DMS79 (cell line): Measurements from ENCODE around the gene UQCC2.

Source experiments
- DNase-seq: peaks from one replicate; lab custom pipeline; 2025; lab: John Stamatoyannopoulos, UW

The UQCC2 gene

DNA sequence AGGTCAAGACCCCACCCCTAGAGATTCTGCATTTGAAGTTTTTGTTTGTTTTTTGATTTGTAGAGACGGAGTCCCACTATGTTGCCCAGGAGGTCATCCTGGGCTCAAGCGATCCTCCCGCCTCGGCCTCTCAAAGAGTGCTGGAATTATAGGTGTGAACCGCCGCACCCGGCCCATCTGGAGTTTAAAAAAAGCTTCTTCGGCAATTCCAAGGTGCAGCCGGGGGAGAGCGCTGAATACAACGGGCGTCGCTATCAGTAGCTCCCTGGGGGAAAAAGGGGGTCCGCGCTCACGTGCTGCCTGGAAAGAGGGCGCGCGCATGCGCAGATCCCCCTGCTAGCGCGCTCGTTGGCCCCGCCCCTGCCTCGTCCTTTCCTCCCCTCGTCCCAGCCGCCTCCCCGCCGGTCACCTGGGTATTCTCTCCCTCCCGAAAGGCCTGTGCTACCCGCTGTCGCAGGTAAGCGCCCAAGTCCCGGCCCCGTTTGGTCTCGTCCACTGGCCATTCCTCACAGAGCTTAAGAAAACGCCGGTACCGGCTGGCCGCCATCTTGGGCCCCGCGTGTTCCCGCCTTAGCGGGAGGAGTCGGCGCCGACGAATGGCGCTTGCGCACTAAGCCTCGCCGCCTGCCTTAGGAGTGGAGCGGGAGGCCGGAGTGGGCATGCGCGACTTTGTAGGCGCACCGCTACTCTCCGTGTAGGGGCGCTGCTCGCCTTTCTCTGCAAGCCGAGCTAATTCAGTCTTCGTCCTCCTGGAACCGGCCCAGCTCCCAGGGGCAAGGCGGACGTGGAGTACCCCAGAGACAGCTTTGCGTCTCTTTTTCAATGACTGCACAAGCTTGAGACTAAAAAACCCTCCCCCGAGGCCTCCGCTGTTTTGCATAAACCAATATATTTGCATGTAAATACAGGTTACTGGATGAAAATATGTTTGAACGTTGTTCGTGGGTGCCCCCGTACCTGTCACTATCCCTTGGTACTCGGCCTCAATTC, at the start of gene UQCC2:
TSS of gene UQCC2 (minus strand) at position 561 of the 990 bp plus-strand sequence. CDS start at position 547, 14 bp downstream.
- DNase-seq, result peak; percentile 96

GRCh38 chr6:33759887-33760629, 48.6 kb upstream of the UQCC2 start:
- DNase-seq, result peak; percentile 39

DNA sequence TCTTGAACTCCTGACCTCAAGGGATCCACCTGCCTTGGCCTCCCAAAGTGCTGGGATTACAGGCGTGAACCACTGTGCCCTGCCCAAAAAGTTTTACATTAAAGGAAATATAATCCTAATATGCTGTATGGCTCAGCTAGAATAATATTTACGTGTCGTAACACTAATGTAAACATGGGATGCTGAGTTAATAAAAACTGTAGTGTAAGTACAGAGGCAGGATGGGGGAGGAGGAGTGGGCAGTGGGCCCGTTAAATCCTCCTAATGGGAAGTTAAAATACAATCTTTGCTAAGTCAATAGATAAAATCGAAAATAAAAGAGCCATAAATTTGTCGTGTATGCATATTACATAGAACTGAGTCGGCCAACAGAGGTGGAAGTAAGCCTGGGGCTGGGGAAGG, 47.3 kb upstream of the UQCC2 start:
- no peak for DNase-seq

GRCh38 chr6:33757906-33758305, 46.4 kb upstream of the UQCC2 start:
- no peak for DNase-seq

- no peak for DNase-seq
Measured at GRCh38 chr6:33757113-33757512, 45.6 kb upstream of the UQCC2 start.

GRCh38 chr6:33756211-33756954, 44.9 kb upstream of the UQCC2 start:
- DNase-seq, result no peak

GRCh38 chr6:33755070-33755869, 43.8 kb upstream of the UQCC2 start:
- DNase-seq, result peak; percentile 85

DNA sequence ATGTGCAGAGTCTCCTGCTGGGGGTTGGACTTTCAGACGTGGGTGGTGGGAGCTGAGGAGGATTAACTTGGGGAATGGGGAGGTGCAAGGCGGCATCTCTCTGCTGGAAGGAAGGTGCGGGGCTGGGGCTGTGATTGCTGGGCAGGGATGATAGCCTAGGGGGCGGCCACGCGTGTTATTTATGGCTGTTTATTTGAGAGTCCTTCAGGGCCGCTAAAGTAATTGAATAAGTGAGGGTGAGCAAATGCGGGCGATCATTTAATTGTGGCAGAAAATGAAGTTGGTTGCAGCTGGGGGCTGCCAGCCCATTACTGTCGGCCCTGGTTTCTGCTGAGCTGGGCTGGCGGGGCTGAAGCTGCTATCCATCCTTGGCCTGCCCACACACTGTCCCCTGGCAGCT, 42.7 kb upstream of the UQCC2 start:
- no peak for DNase-seq

DNA sequence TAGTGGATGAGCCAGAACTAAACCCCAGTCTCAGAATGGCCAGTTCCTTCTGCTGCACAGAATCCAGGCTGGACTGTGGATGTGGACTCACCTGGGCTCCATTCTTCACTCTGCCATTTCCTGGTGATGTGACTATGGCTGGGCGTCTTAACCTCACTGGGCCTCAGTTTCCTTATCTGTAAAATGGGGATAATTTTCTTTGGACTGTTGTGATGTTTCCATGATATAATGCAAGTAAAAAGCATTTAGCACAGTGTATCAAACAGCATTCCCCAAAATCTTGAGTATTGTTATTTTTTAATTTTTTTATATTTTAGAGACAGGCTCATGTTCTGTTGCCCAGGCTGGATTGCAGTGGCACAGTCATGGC, 41.1 kb upstream of the UQCC2 start:
- DNase-seq, result no peak

GRCh38 chr6:33751771-33752645, 40.5 kb upstream of the UQCC2 start:
- DNase-seq, result peak; percentile 98

GRCh38 chr6:33750244-33750991, 38.9 kb upstream of the UQCC2 start:
- no peak for DNase-seq

DNA sequence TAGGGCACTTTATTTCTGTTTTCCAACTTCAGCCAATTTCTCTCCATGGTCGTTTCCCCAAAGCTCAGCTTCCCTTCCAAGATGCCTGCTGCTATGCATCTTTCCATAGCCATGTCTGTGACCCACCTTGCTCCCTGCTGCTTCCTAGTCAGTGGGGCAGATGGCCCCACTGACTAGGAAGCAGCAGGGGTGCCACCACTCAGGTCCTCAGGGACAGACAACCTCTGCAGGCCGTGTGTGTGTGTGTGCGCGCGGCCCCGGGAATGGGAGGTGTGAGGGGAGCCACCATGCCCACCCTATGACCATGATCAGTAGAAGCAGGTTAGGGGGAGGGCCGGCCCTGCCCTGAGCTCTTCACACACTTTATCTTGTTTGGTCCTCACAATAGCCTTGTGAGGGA, 37.9 kb upstream of the UQCC2 start:
- DNase-seq, result no peak

DNA sequence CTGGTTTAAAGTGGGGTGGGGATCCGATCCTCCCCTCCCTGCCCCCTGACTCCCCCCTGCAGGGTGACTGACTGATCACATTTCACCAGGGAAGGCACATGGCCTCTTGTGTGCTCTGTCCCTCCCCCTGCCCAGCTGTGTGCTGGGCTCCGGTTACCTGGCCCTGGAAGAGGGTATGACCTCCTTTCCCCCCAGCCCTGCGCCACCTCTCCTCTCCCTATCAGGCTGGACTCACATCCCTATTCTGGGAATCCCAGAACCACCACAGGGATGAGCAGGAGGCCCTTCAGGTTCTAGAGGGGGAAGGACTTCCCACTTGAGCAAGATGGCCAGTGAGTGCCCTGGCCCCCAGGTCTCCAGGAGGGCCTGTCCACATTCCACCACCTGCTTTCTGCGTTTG, 37.3 kb upstream of the UQCC2 start:
- DNase-seq, result no peak

- DNase-seq, result no peak
Measured at GRCh38 chr6:33747823-33748222, 36.3 kb upstream of the UQCC2 start.

- DNase-seq, result no peak
Measured at GRCh38 chr6:33746651-33747100, 35.2 kb upstream of the UQCC2 start, which contains the start of gene IP6K3. Gene IP6K3, minus strand, starts transcription at chr6:33746905. Its CDS starts 11,429 bp downstream, at chr6:33735476.

GRCh38 chr6:33746036-33746600, 34.6 kb upstream of the UQCC2 start:
- DNase-seq, result no peak

GRCh38 chr6:33745548-33745947, 34.0 kb upstream of the UQCC2 start:
- no peak for DNase-seq

GRCh38 chr6:33744895-33745546, 33.5 kb upstream of the UQCC2 start:
- peak; percentile 76 for DNase-seq
